ENCODE measurements around the gene DEPP1.

The DEPP1 gene

GRCh38 chr10:44986670-44987069 lies 8.1 kb upstream of the DEPP1 start:
- no peak for DNase-seq (ENCODE audit: low read depth, low spot score)
- Histone ChIP-seq H3K9me3 (ENCODE audit: insufficient read depth, low read length) (no peaks in the 10 kb centered on the region), H3K9ac (ENCODE audit: insufficient read length, low read depth) (no peak overlapping the region), H3K4me3 (ENCODE audit: insufficient read length, low read depth) (no peak overlapping the region), H3K4me1 (ENCODE audit: insufficient read depth, insufficient read length) (peaks cover 32% of the 10 kb centered on the region), H3K36me3 (ENCODE audit: insufficient read depth, insufficient read length, low read length) (peaks cover 28% of the 10 kb centered on the region), H3K27me3 (ENCODE audit: insufficient read depth, insufficient read length) (no peaks in the 10 kb centered on the region)
- TF ChIP-seq SUZ12 (IDR thresholded peaks at IDR 0.05; ENCODE audit: extremely low read depth, insufficient read depth, insufficient read length) (no peak), YY1 (IDR thresholded peaks at IDR 0.05; ENCODE audit: insufficient read depth, insufficient read length) (no peak)

GRCh38 chr10:44986179-44986578 lies 7.6 kb upstream of the DEPP1 start:
- H3K9ac ChIP-seq (ENCODE audit: insufficient read length, low read depth): no peak overlapping the region
- no peaks in the 10 kb centered on the region for H3K27me3 ChIP-seq (ENCODE audit: insufficient read depth, insufficient read length)
- no peaks in the 10 kb centered on the region for H3K9me3 ChIP-seq (ENCODE audit: insufficient read depth, low read length)
- DNase-seq (ENCODE audit: low read depth, low spot score): no peak
- no peak overlapping the region for H3K4me3 ChIP-seq (ENCODE audit: insufficient read length, low read depth)
- peaks cover 24% of the 10 kb centered on the region for H3K36me3 ChIP-seq (ENCODE audit: insufficient read depth, insufficient read length, low read length)
- peaks cover 34% of the 10 kb centered on the region for H3K4me1 ChIP-seq (ENCODE audit: insufficient read depth, insufficient read length)
- TF ChIP-seq YY1 (IDR thresholded peaks at IDR 0.05; ENCODE audit: insufficient read depth, insufficient read length) (no peak), SUZ12 (IDR thresholded peaks at IDR 0.05; ENCODE audit: extremely low read depth, insufficient read depth, insufficient read length) (no peak), ZNF274 (IDR thresholded peaks at IDR 0.05; ENCODE audit: low read depth, low read length) (no peak)

GRCh38 chr10:44985175-44985681 lies 6.6 kb upstream of the DEPP1 start:
- no peak for DNase-seq (ENCODE audit: low read depth, low spot score)
- Histone ChIP-seq H3K4me3 (ENCODE audit: insufficient read length, low read depth) (no peak overlapping the region), H3K9me3 (ENCODE audit: insufficient read depth, low read length) (no peaks in the 10 kb centered on the region), H3K9ac (ENCODE audit: insufficient read length, low read depth) (no peak overlapping the region), H3K36me3 (ENCODE audit: insufficient read depth, insufficient read length, low read length) (peaks cover 18% of the 10 kb centered on the region), H3K4me1 (ENCODE audit: insufficient read depth, insufficient read length) (peaks cover 28% of the 10 kb centered on the region), H3K27me3 (ENCODE audit: insufficient read depth, insufficient read length) (no peaks in the 10 kb centered on the region)
- TF ChIP-seq ZNF274 (IDR thresholded peaks at IDR 0.05; ENCODE audit: low read depth, low read length) (no peak), SUZ12 (IDR thresholded peaks at IDR 0.05; ENCODE audit: extremely low read depth, insufficient read depth, insufficient read length) (no peak), YY1 (IDR thresholded peaks at IDR 0.05; ENCODE audit: insufficient read depth, insufficient read length) (no peak)

GRCh38 chr10:44984671-44985101 lies 6.1 kb upstream of the DEPP1 start:
- Histone ChIP-seq H3K4me3 (ENCODE audit: insufficient read length, low read depth) (no peak overlapping the region), H3K36me3 (ENCODE audit: insufficient read depth, insufficient read length, low read length) (peaks cover 18% of the 10 kb centered on the region), H3K9me3 (ENCODE audit: insufficient read depth, low read length) (no peaks in the 10 kb centered on the region), H3K9ac (ENCODE audit: insufficient read length, low read depth) (no peak overlapping the region), H3K27me3 (ENCODE audit: insufficient read depth, insufficient read length) (no peaks in the 10 kb centered on the region), H3K4me1 (ENCODE audit: insufficient read depth, insufficient read length) (peaks cover 32% of the 10 kb centered on the region)
- no peak for DNase-seq (ENCODE audit: low read depth, low spot score)
- no peak for TF ChIP-seq SUZ12 (IDR thresholded peaks at IDR 0.05; ENCODE audit: extremely low read depth, insufficient read depth, insufficient read length)
- no peak for TF ChIP-seq ZNF274 (IDR thresholded peaks at IDR 0.05; ENCODE audit: low read depth, low read length)
- no peak for TF ChIP-seq YY1 (IDR thresholded peaks at IDR 0.05; ENCODE audit: insufficient read depth, insufficient read length)

- no peak for DNase-seq (ENCODE audit: low read depth, low spot score)
- TF ChIP-seq SUZ12 (IDR thresholded peaks at IDR 0.05; ENCODE audit: extremely low read depth, insufficient read depth, insufficient read length) (no peak), ZNF274 (IDR thresholded peaks at IDR 0.05; ENCODE audit: low read depth, low read length) (no peak), YY1 (IDR thresholded peaks at IDR 0.05; ENCODE audit: insufficient read depth, insufficient read length) (no peak)
- H3K9ac ChIP-seq (ENCODE audit: insufficient read length, low read depth): no peak overlapping the region
- no peak overlapping the region for H3K4me3 ChIP-seq (ENCODE audit: insufficient read length, low read depth)
- H3K36me3 ChIP-seq (ENCODE audit: insufficient read depth, insufficient read length, low read length): peaks cover 18% of the 10 kb centered on the region
- no peaks in the 10 kb centered on the region for H3K27me3 ChIP-seq (ENCODE audit: insufficient read depth, insufficient read length)
- H3K9me3 ChIP-seq (ENCODE audit: insufficient read depth, low read length): no peaks in the 10 kb centered on the region
- peaks cover 32% of the 10 kb centered on the region for H3K4me1 ChIP-seq (ENCODE audit: insufficient read depth, insufficient read length)
These were observed 5.3 kb upstream of the DEPP1 start for GRCh38 chr10:44983895-44984278.

GRCh38 chr10:44983066-44983894 lies 4.7 kb upstream of the DEPP1 start:
- no peak for TF ChIP-seq YY1 (IDR thresholded peaks at IDR 0.05; ENCODE audit: insufficient read depth, insufficient read length)
- TF ChIP-seq ZNF274 (IDR thresholded peaks at IDR 0.05; ENCODE audit: low read depth, low read length): no peak
- TF ChIP-seq SUZ12 (IDR thresholded peaks at IDR 0.05; ENCODE audit: extremely low read depth, insufficient read depth, insufficient read length): no peak
- no peaks in the 10 kb centered on the region for H3K27me3 ChIP-seq (ENCODE audit: insufficient read depth, insufficient read length)
- no peak overlapping the region for H3K4me3 ChIP-seq (ENCODE audit: insufficient read length, low read depth)
- H3K9me3 ChIP-seq (ENCODE audit: insufficient read depth, low read length): no peaks in the 10 kb centered on the region
- peaks cover 18% of the 10 kb centered on the region for H3K36me3 ChIP-seq (ENCODE audit: insufficient read depth, insufficient read length, low read length)
- H3K9ac ChIP-seq (ENCODE audit: insufficient read length, low read depth): no peak overlapping the region
- no peak for DNase-seq (ENCODE audit: low read depth, low spot score)
- H3K4me1 ChIP-seq (ENCODE audit: insufficient read depth, insufficient read length): peaks cover 31% of the 10 kb centered on the region

- no peaks in the 10 kb centered on the region for H3K9me3 ChIP-seq (ENCODE audit: insufficient read depth, low read length)
- H3K36me3 ChIP-seq (ENCODE audit: insufficient read depth, insufficient read length, low read length): peaks cover 21% of the 10 kb centered on the region
- H3K9ac ChIP-seq (ENCODE audit: insufficient read length, low read depth): no peak overlapping the region
- DNase-seq (ENCODE audit: low read depth, low spot score): no peak
- no peak overlapping the region for H3K4me3 ChIP-seq (ENCODE audit: insufficient read length, low read depth)
- no peak for TF ChIP-seq SUZ12 (IDR thresholded peaks at IDR 0.05; ENCODE audit: extremely low read depth, insufficient read depth, insufficient read length)
- TF ChIP-seq ZNF274 (IDR thresholded peaks at IDR 0.05; ENCODE audit: low read depth, low read length): no peak
- no peak for TF ChIP-seq YY1 (IDR thresholded peaks at IDR 0.05; ENCODE audit: insufficient read depth, insufficient read length)
- no peaks in the 10 kb centered on the region for H3K27me3 ChIP-seq (ENCODE audit: insufficient read depth, insufficient read length)
- H3K4me1 ChIP-seq (ENCODE audit: insufficient read depth, insufficient read length): peaks cover 34% of the 10 kb centered on the region
These were observed 3.9 kb upstream of the DEPP1 start for GRCh38 chr10:44982496-44982895.

Data from NT2/D1 (cell line).